Bone marrow (tissue), 2 donors: ENCODE results near the gene TRPV2.

Experiments
- DNase-seq, 2 donors: peaks; one replicate each; lab custom pipeline; 2025; lab: John Stamatoyannopoulos, UW

The TRPV2 gene

DNA sequence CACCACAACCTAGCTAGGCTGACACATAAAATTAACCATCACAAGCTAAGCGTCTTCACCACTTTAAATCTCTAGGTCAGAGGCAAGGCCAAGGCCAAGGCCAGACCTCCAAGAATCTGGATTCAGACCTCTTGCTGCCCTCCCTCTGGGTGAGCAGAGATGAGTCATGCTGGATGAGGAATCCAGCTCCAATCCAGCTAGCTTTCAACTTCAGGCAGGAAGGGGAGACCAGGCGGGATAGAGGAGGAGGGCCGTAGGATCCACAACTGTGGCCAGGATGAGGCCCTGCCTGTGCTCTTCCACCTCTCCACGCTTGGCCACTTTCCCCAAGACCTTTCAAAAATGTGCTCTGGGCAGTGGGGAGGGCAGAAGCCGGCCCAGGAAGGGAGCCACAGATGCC lies 61.9 kb downstream of the TRPV2 start:
- DNase-seq: no peak

DNA sequence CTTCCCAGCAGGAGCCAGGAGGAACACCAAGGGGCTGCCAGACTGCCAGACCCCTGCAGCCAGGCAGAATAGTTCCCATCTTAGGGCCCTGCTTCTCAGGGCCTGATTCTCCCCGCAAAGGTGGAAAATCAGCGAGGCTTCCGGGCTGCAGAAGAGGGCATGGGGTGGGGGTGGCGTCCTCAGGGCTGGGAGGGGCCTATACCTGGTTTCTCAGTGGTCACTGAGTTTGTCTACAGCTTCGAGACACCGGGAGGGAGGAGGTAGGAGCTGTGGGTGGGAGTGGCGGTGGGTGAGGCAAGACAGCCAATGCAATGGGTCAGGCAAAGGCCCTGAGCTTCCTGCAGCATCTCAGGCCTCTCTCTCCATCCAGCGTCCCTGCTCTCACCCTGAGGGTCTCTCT lies 62.3 kb downstream of the TRPV2 start:
- no peak for DNase-seq

DNA sequence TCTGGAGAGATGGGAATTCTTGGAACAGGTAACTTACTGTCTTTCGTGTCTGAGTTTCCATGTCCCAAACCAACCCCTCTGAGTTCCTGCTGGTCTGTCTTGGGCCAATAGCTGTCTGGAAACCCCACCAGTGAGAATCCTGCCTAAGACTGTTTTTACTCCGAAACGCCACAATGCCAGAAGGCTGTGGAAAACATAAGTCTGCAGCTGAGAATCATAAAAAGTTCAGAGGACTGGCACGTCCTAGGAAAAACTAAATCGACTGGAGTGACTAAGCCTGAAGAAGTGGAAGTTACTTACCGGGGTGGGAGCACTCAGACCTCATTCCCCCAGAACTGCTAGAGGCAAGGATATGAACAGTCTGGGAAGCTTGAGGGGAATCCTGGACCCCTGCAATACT lies 63.3 kb downstream of the TRPV2 start:
- no peak for DNase-seq

DNA sequence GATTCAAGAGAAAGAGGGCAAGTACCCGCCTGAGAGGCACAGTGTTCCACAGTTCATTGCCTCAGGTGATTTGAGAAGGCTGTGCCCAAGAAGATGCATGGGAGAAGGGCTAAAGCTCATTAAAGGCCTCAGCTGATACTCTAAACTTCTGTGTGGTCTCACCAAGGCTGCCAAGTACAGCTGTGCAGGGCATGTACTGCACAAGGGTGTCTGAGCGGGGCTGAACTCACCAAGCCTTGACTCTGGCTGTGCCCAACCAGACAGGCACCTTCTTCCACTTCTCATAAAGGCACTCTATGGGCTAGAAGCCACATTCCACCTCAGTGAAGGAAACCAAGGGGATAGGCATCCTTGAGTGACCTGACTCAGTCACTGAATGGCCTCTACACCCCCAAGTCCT lies 63.9 kb downstream of the TRPV2 start:
- no peak for DNase-seq

DNA sequence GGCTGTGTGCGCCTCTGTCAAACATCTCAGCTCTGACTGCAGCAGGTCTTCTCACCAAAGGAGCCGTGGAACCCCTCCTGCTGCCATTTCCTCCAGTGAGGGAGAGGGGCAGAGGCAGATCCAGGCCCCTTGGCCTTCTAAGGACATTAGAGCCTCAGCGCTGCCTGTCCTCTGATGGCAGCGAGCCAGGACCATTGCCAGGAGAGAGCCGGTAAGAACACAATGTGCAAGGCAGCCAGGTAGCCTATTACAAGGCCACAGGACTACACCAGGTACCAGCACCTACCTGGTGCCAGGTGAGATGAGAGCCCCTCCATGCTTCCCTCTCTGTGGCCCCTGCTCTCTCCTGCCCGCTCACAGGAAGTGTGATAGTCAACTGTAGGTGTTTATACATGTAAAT lies 65.6 kb downstream of the TRPV2 start:
- DNase-seq: no peak

DNA sequence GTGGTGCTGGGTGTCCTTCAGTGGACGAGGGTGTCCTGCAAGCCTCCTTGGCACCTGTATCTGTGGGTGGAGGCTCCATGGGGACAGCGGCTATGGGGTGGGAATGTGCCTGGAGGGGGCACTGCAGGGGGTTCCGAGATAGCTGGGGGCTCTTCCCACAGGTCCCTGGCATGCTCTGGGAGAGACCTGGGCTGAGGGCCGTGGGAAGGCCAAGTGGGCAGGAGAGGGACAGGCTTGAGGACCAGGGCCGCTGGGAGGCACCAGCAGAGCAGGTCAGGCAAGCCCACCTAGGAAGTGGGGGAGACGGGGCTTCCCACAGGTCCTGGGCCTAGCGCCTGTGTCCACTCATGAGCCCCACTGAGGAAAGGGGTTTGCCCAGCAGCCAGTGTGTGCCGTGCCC lies 66.9 kb downstream of the TRPV2 start:
- DNase-seq: no peak

DNA sequence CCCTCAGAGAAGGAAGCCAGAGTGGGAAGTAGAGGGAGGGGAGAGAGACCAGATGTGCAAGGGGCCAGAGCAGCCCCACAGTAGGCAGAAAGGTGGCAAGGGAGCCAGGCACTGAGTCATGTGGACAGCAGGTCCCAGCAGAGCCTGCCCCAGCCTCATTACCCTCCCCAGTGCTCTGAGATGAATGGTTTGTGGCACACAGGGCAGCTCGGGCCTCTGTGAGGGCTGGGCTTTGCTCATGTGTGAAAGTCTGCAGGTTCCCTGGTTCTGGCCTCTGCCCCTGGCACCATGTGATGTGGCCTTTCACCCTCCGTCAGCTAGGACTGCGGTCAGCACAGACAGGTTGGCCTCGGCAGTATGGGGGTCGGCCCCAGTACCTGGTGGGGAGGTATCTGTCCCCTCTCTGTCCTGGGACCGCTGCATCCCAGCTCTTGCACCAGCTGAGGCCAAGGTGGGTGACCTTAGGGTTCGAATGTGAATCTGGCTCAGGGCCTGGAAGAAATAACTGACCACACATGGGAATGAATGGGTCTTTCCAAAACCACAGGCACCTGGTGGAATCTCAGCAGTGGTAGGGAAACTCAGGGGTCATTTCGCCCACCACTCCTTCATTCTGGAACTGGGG lies 67.8 kb downstream of the TRPV2 start:
- no peak for DNase-seq

DNA sequence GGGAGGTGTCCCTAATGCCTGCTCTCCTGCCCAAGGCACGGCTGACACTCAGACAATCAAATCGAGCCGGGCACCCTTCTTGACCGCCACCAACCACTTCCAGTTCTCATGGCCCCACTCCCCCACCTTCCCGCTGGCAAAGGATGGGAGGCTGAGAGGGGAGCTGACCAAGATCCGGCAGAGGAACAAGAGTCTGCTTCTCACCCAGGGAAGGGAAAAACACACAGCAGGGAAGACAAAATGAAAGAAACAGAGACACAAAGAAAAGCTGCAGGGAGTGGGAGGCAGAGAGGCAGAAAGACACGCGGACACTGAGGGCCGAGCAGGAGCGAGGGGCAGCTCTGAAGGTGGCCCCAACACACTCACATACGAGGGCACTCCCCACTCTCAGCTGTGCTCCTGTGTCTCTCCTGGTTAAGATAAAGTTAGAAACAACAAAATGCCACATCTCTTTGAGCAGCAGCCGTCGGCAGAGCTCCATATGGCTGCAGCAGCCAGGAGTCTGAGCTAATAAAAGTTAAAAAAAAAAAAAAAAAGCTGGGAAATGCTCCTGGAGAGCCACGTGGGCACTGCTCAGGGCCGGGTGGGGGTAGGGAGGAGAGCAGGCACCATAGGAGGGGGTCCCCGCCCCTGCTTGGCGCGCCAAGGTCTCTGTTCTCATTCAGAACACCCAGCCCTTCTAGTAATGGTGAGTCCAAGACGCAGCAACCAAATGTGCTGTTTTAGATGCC lies 69.2 kb downstream of the TRPV2 start:
- no peak for DNase-seq
